ENCODE results near the gene CHKA.

Gene CHKA

DNA sequence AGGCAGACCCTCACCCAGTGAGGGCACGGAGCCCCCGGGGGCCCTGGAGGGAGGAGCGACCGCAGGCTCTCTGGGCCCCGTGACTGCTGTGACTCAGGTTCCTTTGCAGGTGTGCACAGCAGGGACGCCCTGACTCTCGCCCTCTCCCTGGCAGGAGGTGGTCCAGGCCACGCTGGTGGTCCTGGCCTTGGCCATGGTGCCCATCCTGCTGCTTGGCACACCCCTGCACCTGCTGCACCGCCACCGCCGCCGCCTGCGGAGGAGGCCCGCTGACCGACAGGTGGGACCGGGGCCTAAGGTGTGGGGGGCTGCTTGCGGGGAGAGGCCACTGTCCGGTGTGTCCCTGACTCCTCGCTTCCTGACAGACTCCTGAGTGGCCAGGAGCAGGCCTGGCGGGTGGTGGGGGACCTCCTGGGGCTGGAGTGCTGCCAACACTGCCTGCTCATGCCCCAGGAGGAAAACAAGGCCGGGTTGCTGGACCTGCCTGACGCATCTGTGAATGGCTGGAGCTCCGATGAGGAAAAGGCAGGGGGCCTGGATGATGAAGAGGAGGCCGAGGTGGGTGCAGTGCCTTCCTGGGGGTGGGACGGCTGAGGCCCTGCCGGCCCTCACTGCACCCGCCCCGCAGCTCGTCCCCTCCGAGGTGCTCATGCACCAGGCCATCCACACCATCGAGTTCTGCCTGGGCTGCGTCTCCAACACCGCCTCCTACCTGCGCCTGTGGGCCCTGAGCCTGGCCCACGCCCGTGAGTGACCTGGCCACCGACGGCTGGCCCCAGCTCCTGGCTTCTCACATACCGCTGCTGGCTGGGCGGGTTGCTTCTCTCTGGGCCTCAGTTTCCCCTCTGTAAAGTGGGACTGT is 71.4 kb downstream of the CHKA start:
- TF ChIP-seq, protein P1, sequence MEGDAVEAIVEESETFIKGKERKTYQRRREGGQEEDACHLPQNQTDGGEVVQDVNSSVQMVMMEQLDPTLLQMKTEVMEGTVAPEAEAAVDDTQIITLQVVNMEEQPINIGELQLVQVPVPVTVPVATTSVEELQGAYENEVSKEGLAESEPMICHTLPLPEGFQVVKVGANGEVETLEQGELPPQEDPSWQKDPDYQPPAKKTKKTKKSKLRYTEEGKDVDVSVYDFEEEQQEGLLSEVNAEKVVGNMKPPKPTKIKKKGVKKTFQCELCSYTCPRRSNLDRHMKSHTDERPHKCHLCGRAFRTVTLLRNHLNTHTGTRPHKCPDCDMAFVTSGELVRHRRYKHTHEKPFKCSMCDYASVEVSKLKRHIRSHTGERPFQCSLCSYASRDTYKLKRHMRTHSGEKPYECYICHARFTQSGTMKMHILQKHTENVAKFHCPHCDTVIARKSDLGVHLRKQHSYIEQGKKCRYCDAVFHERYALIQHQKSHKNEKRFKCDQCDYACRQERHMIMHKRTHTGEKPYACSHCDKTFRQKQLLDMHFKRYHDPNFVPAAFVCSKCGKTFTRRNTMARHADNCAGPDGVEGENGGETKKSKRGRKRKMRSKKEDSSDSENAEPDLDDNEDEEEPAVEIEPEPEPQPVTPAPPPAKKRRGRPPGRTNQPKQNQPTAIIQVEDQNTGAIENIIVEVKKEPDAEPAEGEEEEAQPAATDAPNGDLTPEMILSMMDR (IDR thresholded peaks at IDR 0.05; ENCODE audit: low read depth, low read length) = no peak
- no peak for DNase-seq (ENCODE audit: extremely low read depth, low read depth)

DNA sequence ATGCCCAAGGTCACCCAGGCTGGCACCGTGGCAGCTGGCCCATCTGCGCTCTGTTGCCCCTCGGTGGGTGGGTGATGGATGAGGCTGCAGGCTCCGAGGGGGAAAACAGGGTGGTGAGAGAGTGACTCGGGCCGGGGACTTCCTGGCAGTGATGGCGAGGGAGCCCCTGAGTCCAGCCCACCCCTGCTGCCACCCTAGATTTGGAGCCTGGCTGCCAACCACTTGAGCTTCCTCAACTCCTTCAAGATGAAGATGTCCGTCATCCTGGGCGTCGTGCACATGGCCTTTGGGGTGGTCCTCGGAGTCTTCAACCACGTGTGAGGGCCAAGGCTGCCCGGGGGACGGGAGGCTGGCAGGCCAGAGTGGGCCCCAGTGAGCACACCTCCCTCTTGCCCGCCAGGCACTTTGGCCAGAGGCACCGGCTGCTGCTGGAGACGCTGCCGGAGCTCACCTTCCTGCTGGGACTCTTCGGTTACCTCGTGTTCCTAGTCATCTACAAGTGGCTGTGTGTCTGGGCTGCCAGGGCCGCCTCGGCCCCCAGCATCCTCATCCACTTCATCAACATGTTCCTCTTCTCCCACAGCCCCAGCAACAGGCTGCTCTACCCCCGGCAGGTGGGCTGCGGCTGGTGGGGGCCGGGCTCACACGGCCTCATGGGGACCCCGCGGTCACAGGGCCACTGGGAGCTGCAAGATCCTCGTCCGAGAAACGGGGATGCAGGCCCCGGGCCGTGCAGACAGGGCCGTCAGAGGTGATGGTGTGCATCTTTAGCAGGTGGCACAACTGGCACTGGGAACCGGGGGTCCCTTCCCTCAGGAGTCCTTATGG is 72.3 kb downstream of the CHKA start:
- TF ChIP-seq, protein P1 (IDR thresholded peaks at IDR 0.05; ENCODE audit: low read depth, low read length) = no peak
- no peak for DNase-seq (ENCODE audit: extremely low read depth, low read depth)

DNA sequence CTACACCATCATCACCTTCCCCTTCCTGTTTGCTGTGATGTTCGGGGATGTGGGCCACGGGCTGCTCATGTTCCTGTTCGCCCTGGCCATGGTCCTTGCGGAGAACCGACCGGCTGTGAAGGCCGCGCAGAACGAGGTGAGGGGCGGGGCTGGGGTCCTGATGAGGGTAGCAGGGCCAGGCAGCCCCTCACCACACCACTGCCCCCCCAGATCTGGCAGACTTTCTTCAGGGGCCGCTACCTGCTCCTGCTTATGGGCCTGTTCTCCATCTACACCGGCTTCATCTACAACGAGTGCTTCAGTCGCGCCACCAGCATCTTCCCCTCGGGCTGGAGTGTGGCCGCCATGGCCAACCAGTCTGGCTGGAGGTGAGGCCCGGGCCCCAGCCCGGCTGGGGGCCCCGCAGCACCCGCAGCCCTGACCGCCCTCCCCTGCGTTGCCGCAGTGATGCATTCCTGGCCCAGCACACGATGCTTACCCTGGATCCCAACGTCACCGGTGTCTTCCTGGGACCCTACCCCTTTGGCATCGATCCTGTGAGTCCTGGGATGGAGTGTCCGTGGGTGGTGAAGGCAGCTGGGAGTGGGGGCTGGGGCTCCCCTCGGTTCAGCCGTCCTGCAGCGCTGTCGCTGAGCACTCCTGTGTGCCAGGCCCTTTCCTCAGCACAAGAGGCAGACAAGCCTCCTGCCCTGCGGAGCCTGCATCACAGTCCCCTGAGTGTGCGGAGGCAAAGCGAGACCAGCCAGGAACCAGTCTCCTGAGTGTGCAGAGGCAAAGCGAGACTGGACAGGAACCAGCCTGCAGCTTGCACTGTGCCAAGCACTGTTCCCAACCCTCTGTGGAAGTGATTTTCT is 73.5 kb downstream of the CHKA start:
- TF ChIP-seq, protein P1 (IDR thresholded peaks at IDR 0.05; ENCODE audit: low read depth, low read length) = no peak
- DNase-seq (ENCODE audit: extremely low read depth, low read depth) = no peak

DNA sequence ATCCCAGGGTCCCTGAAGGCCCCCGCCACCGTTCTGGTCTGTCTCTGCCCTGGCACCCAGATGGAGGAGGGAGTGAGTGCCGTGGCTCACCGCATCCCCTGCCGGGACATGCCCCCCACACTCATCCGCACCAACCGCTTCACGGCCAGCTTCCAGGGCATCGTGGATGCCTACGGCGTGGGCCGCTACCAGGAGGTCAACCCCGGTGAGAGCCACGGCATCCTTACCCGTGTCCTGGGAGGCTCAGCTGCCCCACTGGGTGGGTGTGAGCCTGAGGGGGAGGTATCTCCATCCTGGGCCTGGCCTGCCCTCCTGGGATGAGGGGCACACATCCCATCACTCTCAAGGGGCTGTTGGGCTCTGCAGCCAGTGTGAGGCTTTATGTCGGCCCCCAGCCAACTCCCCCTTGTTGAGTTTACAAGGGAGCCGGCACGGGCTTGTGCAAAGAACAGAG is 76.3 kb downstream of the CHKA start:
- TF ChIP-seq, protein P1 (IDR thresholded peaks at IDR 0.05; ENCODE audit: low read depth, low read length) = no peak
- no peak for DNase-seq (ENCODE audit: extremely low read depth, low read depth)

DNA sequence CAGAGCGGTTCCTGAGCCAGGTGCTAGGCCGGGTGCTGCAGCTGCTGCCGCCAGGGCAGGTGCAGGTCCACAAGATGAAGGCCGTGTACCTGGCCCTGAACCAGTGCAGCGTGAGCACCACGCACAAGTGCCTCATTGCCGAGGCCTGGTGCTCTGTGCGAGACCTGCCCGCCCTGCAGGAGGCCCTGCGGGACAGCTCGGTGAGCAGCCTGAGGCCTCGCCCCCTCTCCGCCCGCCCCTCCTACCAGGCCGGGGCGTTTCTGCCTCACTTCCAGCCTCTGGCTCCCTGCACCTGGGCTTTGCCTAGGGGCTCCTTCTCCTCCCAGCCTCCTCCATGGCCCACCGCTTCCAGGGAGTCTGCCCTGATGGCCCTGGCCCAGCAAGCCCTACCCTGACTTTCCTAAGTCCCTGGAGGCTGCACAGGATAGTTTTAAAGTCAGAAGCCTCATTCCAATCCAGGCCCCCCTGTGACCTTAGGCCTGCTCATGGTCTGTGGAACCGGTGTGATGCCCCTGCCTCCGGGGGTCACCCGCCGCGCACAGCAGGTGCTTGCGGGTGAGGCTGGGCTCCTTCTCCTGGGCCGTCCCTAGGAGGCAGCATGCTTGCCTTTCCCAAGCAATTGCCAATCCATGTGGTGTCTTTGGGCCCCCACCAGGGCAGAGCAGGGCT is 76.9 kb downstream of the CHKA start:
- no peak for DNase-seq (ENCODE audit: extremely low read depth, low read depth)
- TF ChIP-seq, protein P1 (IDR thresholded peaks at IDR 0.05; ENCODE audit: low read depth, low read length) = no peak

DNA sequence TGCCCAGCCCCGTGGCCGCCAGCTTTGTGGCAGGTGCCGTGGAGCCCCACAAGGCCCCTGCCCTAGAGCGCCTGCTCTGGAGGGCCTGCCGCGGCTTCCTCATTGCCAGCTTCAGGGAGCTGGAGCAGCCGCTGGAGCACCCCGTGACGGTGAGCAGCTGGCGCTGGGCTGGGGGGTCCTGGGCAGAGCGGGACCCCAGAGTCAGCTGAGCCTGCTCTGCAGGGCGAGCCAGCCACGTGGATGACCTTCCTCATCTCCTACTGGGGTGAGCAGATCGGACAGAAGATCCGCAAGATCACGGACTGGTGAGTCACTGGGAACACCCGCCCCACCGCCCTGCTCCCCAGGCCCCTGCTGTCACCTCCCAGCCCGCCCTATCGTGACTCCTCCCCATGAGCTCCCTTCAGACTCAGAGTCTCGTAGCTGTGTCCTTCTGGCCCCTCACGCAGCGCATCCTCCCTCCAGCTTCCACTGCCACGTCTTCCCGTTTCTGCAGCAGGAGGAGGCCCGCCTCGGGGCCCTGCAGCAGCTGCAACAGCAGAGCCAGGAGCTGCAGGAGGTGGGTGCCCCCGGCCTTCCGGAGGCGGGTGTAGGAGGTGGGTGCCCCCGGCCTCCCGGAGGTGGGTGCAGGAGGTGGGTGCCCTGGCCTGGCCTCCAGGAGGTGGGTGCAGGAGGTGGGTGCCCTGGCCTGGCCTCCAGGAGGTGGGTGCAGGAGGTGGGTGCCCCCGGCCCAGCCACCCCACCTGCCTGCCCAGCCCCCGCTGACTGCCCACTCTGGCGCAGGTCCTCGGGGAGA is 77.6 kb downstream of the CHKA start:
- TF ChIP-seq, protein P1 (IDR thresholded peaks at IDR 0.05; ENCODE audit: low read depth, low read length) = no peak
- peak; percentile 14 for DNase-seq (ENCODE audit: extremely low read depth, low read depth)

Measured in AG09319 (cell line).